ENCODE results near the gene IFNA10. TPM values are rescaled to one million over a fixed set of nuclear protein-coding genes. Genes with fewer than 3 reads are reported as not detected.

The IFNA10 gene
- total and polyA plus RNA-seq, 2 of the 4 experiments (the other 2 are of a cell fraction): not detected

GRCh38 chr9:21251638-21252037, 44.7 kb upstream of the IFNA10 start:
- BruUV-seq (replicated peaks): no TSS peak

More at GRCh38 chr9:21251638-21252037, 44.7 kb upstream of the IFNA10 start:
- Histone ChIP-seq H4K20me1 (ENCODE audit: insufficient read depth, low read length) (no peaks in the 10 kb centered on the region), H4K8ac (ENCODE audit: low read depth in 2 of 2, low read length in 2 of 2) (no peak overlapping the region), H2AK5ac (ENCODE audit: low read depth, low read length) (no peak overlapping the region), H3K18ac (ENCODE audit: low read depth, low read length) (no peak overlapping the region), H4K5ac (ENCODE audit: low read depth, low read length) (no peak overlapping the region), H3K4me2 (ENCODE audit: low read depth, low read length) (no peak overlapping the region), H2BK20ac (ENCODE audit: low read depth, low read length) (no peak overlapping the region), H3K9ac (ENCODE audit: low read depth, low read length) (no peak overlapping the region), H2AK9ac (replicated peaks; ENCODE audit: low read depth, low read length, poor library complexity) (no peak overlapping the region), H3K27ac (ENCODE audit: insufficient read depth, low read length) (no peak overlapping the region), H2AFZ (replicated peaks; ENCODE audit: low read length, poor library complexity) (no peak overlapping the region), H3K14ac (replicated peaks; ENCODE audit: low read depth, low read length) (no peak overlapping the region), H2BK120ac (ENCODE audit: low read depth, low read length) (no peak overlapping the region), H3K9me1 (ENCODE audit: insufficient read depth, low read length) (no peaks in the 10 kb centered on the region), H3K4me1 (ENCODE audit: control insufficient read depth, insufficient read depth, low read length) (0 out of 2 replicates have a peak, but pooled peaks cover 1% of the 10 kb centered on the region), H2BK5ac (ENCODE audit: low read depth, low read length, poor library complexity, severe bottlenecking) (no peak overlapping the region), H4K91ac (ENCODE audit: insufficient read depth, low read depth, low read length) (no peak overlapping the region), H3K9me3 (ENCODE audit: control insufficient read depth, insufficient read depth, low read length) (no peaks in the 10 kb centered on the region), H3K36me3 (ENCODE audit: control insufficient read depth, insufficient read depth, low read length) (no peaks in the 10 kb centered on the region), H3K23ac (ENCODE audit: low read depth, low read length) (no peak overlapping the region), H3K27me3 (ENCODE audit: control insufficient read depth, insufficient read depth, low read length) (peaks cover 17% of the 10 kb centered on the region), H2BK15ac (ENCODE audit: low read depth, low read length) (no peak overlapping the region), H3K56ac (ENCODE audit: extremely low read depth, insufficient read depth, low read length) (no peak overlapping the region), H3K4me3 (ENCODE audit: insufficient read depth, low read depth, low read length) (no peak overlapping the region), H3K4ac (ENCODE audit: low read depth, low read length) (no peak overlapping the region), H3K79me1 (ENCODE audit: low read depth in 1 of 2, low read length in 2 of 2) (no peaks in the 10 kb centered on the region)
- ATAC-seq (ENCODE audit: low read depth) (no peak), DNase-seq (no peak)
- POLR2A ChIA-PET (ENCODE audit: unreplicated experiment): no interaction called here
- TF ChIP-seq MAZ (IDR thresholded peaks at IDR 0.05; ENCODE audit: borderline replicate concordance, low read depth, low read length) (no peak), CEBPB (IDR thresholded peaks at IDR 0.05; ENCODE audit: low read depth, low read length) (no peak), POLR2A (IDR thresholded peaks at IDR 0.05; ENCODE audit: low read depth, low read length) (no peak)
- TF ChIP-seq, protein P1, sequence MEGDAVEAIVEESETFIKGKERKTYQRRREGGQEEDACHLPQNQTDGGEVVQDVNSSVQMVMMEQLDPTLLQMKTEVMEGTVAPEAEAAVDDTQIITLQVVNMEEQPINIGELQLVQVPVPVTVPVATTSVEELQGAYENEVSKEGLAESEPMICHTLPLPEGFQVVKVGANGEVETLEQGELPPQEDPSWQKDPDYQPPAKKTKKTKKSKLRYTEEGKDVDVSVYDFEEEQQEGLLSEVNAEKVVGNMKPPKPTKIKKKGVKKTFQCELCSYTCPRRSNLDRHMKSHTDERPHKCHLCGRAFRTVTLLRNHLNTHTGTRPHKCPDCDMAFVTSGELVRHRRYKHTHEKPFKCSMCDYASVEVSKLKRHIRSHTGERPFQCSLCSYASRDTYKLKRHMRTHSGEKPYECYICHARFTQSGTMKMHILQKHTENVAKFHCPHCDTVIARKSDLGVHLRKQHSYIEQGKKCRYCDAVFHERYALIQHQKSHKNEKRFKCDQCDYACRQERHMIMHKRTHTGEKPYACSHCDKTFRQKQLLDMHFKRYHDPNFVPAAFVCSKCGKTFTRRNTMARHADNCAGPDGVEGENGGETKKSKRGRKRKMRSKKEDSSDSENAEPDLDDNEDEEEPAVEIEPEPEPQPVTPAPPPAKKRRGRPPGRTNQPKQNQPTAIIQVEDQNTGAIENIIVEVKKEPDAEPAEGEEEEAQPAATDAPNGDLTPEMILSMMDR (conservative IDR thresholded peaks at IDR 0.05; ENCODE audit: low read depth, low read length): no peak
- dilution Hi-C loops (cut with HindIII; ENCODE audit: low sequenced_read_pairs, unreplicated experiment) (no loop called here), intact Hi-C loops (cut with micrococcal nuclease) (loop anchor here (5.0 kb wide), 1 partner anchor 146 kb away; no protein-coding TSS in a partner anchor), in situ Hi-C loops (cut with MboI; ENCODE audit: low sequenced_read_pairs) (no loop called here)
- no CpG with 5 or more reads among the region's 4 CpGs for WGBS, 2 experiments (ENCODE audit: extremely low coverage in 2 of 2, insufficient read length in 1 of 2)
- CTCF ChIA-PET: interaction anchor here (2.0 kb wide), 1 partner anchor 8 kb away, joined by 4 read pairs; no protein-coding TSS in a partner anchor
